HEK293 (cell line): ENCODE measurements around the gene ENO2.

Experiments
- CTCF ChIA-PET: fragments of 350-600 bp; formaldehyde crosslinking; extraction: SDS; loops from one replicate; lab custom pipeline; 2021; ENCODE audit warnings: antibody characterized with exemption; lab: Yijun Ruan, JAX
- POLR2A ChIA-PET: fragments of 300-600 bp; formaldehyde crosslinking; extraction: SDS; loops from one replicate; lab custom pipeline; 2020; ENCODE audit warnings: antibody characterized with exemption, inconsistent platforms; lab: Yijun Ruan, JAX
- H3K27ac ChIP-seq: fragments of 200-500 bp; sonication (Bioruptor generic); 2 replicates; pipeline ENCODE4 v1.5.1; 2014; ENCODE audit warnings: low read depth, low read length, control low read depth, inconsistent platforms; ENCODE audit errors: extremely low read depth
- H3K36me3 ChIP-seq, 2 experiments: fragments of 200-500 bp in 1 of 2; sonication (Bioruptor generic) in 1 of 2; 1 replicate in 1 of 2; 2 replicates in 1 of 2; pipeline ENCODE4 v1.5.1; 2014 to 2017; ENCODE audit warnings: inconsistent platforms in 2 of 2, low read length in 2 of 2; ENCODE audit not compliant: control insufficient read depth in 2 of 2, insufficient read depth in 1 of 2
- H3K4me1 ChIP-seq: fragments of 200-500 bp; sonication (Bioruptor generic); 2 replicates; pipeline ENCODE4 v1.5.1; 2014; ENCODE audit warnings: mild to moderate bottlenecking, low read length, inconsistent platforms; ENCODE audit not compliant: control insufficient read depth, insufficient read depth
- H3K4me3 ChIP-seq: 2 replicates; pipeline ENCODE4 v1.5.1; 2011; ENCODE audit warnings: low read depth, mild to moderate bottlenecking, control low read depth, low read length, moderate library complexity
- H3K9me3 ChIP-seq: fragments of 200-500 bp; sonication (Bioruptor generic); 2 replicates; pipeline ENCODE4 v1.5.1; 2014; ENCODE audit warnings: low read depth, low read length, inconsistent platforms; ENCODE audit not compliant: control insufficient read depth, insufficient read depth
- HOXD13 ChIP-seq: sonication (generic); formaldehyde crosslinking; IDR thresholded peaks from 2 replicates; pipeline ENCODE4 v1.8.0; 2022; ENCODE audit warnings: missing genetic modification reagents, borderline replicate concordance
- IKZF3 ChIP-seq: fragments of 450-650 bp; IDR thresholded peaks from 2 replicates; pipeline ENCODE4 v1.5.0; 2018; ENCODE audit warnings: missing biosample characterization, mild to moderate bottlenecking, missing genetic modification characterization, moderate library complexity
- KLF1 ChIP-seq: fragments of 450-650 bp; formaldehyde crosslinking; IDR thresholded peaks from 2 replicates; pipeline ENCODE4 v1.5.1; 2016; ENCODE audit warnings: missing biosample characterization, missing genetic modification characterization
- KLF7 ChIP-seq: fragments of 450-650 bp; formaldehyde crosslinking; IDR thresholded peaks from 2 replicates; pipeline ENCODE4 v1.5.1; 2016; ENCODE audit warnings: missing biosample characterization, missing genetic modification characterization, borderline replicate concordance
- SCRT2 ChIP-seq: fragments of 450-650 bp; formaldehyde crosslinking; IDR thresholded peaks from 2 replicates; pipeline ENCODE4 v1.5.1; 2016; ENCODE audit warnings: missing biosample characterization, missing genetic modification characterization
- ZNF133 ChIP-seq: fragments of 450-650 bp; formaldehyde crosslinking; IDR thresholded peaks from 2 replicates; pipeline ENCODE4 v1.5.1; 2016; ENCODE audit warnings: missing biosample characterization, missing genetic modification characterization
- ZNF335 ChIP-seq: fragments of 450-650 bp; formaldehyde crosslinking; conservative IDR thresholded peaks from 2 replicates; pipeline ENCODE4 v1.5.1; 2016; ENCODE audit warnings: missing biosample characterization, missing genetic modification characterization
- ZNF398 ChIP-seq: fragments of 450-650 bp; formaldehyde crosslinking; IDR thresholded peaks from 2 replicates; pipeline ENCODE4 v1.5.1; 2017; ENCODE audit warnings: missing biosample characterization, missing genetic modification characterization
- ZNF426 ChIP-seq: fragments of 450-650 bp; formaldehyde crosslinking; IDR thresholded peaks from 2 replicates; pipeline ENCODE4 v1.5.1; 2017; ENCODE audit warnings: missing biosample characterization, missing genetic modification characterization, mild to moderate bottlenecking, inconsistent platforms, moderate library complexity
- ZNF664 ChIP-seq: fragments of 450-650 bp; formaldehyde crosslinking; IDR thresholded peaks from 2 replicates; pipeline ENCODE4 v1.5.1; 2016; ENCODE audit warnings: missing biosample characterization, missing genetic modification characterization
- TF ChIP-seq, protein P1 (sequence below): fragments of 450-650 bp; formaldehyde crosslinking; conservative IDR thresholded peaks from 2 replicates; pipeline ENCODE4 v1.5.1; 2016; ENCODE audit warnings: low read depth, missing biosample characterization, missing genetic modification characterization

Gene ENO2

GRCh38 chr12:6967651-6968100 is 53.3 kb downstream of the ENO2 start (continued):
- TF ChIP-seq, protein P1, sequence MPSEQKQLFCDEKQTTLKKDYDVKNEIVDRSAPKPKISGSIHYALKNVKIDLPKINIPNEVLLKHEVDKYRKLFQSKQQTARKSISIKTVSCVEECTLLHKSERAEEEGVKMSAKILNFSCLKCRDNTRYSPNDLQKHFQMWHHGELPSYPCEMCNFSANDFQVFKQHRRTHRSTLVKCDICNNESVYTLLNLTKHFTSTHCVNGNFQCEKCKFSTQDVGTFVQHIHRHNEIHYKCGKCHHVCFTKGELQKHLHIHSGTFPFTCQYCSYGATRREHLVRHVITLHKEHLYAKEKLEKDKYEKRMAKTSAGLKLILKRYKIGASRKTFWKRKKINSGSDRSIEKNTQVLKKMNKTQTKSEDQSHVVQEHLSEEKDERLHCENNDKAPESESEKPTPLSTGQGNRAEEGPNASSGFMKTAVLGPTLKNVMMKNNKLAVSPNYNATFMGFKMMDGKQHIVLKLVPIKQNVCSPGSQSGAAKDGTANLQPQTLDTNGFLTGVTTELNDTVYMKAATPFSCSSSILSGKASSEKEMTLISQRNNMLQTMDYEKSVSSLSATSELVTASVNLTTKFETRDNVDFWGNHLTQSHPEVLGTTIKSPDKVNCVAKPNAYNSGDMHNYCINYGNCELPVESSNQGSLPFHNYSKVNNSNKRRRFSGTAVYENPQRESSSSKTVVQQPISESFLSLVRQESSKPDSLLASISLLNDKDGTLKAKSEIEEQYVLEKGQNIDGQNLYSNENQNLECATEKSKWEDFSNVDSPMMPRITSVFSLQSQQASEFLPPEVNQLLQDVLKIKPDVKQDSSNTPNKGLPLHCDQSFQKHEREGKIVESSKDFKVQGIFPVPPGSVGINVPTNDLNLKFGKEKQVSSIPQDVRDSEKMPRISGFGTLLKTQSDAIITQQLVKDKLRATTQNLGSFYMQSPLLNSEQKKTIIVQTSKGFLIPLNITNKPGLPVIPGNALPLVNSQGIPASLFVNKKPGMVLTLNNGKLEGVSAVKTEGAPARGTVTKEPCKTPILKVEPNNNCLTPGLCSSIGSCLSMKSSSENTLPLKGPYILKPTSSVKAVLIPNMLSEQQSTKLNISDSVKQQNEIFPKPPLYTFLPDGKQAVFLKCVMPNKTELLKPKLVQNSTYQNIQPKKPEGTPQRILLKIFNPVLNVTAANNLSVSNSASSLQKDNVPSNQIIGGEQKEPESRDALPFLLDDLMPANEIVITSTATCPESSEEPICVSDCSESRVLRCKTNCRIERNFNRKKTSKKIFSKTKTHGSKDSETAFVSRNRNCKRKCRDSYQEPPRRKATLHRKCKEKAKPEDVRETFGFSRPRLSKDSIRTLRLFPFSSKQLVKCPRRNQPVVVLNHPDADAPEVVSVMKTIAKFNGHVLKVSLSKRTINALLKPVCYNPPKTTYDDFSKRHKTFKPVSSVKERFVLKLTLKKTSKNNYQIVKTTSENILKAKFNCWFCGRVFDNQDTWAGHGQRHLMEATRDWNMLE, result no peak
- TF ChIP-seq ZNF335 (tag by site-specific recombination), result no peak

DNA sequence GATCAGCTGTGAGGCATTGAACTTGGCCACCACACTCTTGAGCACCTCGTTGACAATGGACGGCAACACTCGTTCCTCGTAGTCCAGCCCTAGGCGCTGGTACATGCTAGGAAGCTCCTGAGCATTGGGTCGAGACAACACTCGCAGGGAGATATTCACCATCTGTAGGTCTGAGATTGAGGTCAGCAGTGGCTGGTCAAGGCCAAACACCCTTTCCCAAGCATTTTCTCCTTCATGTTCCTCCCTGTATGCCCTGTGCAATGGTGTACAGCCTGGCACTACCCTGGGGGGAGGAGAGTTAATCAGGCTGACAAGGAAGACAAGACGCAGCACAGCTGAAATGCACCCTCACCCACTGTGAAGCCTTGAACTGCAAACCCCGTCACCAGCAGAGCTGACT is 54.0 kb downstream of the ENO2 start:
- Histone ChIP-seq H3K4me3 (no peak overlapping the region), H3K9me3 (no peaks in the 10 kb centered on the region), H3K4me1 (0 out of 2 replicates have a peak, but pooled peaks cover 4% of the 10 kb centered on the region), H3K36me3 (peaks cover 14 to 64% of the 10 kb centered on the region in 2 experiments)
- POLR2A ChIA-PET, result interaction anchor here (1.0 to 2.4 kb wide), 4 partner anchors 23 to 50 kb away, joined by 3 to 32 read pairs (median 4); partner anchors contain the start of genes C12orf57, LPCAT3 and RNU7-1
- TF ChIP-seq IKZF3 (tag by site-specific recombination) (no peak), ZNF133 (tag by site-specific recombination) (no peak)
- TF ChIP-seq, all 188 proteins: peak for 0
- H3K27ac ChIP-seq, result 0 out of 2 replicates have a peak overlapping the region, but pooled peaks have one; percentile 18
- CTCF ChIA-PET, result interaction anchor here (0.6 to 2.7 kb wide), 10 partner anchors 17 to 145 kb away, joined by 3 to 41 read pairs (median 4); partner anchors contain the start of genes C12orf57, C1R, C1RL and RNU7-1

- ChIA-PET CTCF (interaction anchor here (2.7 kb wide), 1 partner anchor 25 kb away, joined by 41 read pairs; the partner anchor contains the start of genes C12orf57 and RNU7-1), POLR2A (no interaction called here)
- peaks cover 14 to 67% of the 10 kb centered on the region in 2 experiments for H3K36me3 ChIP-seq
- TF ChIP-seq ZNF426 (tag by site-specific recombination) (no peak), ZNF664 (tag by site-specific recombination) (no peak), SCRT2 (tag by site-specific recombination) (peak; percentile 67), ZNF398 (tag by site-specific recombination) (0 out of 2 replicates have a peak, but pooled peaks have one; percentile 24), KLF7 (tag by site-specific recombination) (0 out of 2 replicates have a peak, but pooled peaks have one; percentile 5), KLF1 (tag by site-specific recombination) (no peak), HOXD13 (CRISPR knock-in tag) (peak; percentile 57; the same call in 1 of the 2 replicates)
- H3K27ac ChIP-seq, result peak overlapping the region; percentile 70
- peak overlapping the region; percentile 67 for H3K4me3 ChIP-seq
- H3K4me1 ChIP-seq, result 0 out of 2 replicates have a peak, but pooled peaks cover 4% of the 10 kb centered on the region
- H3K9me3 ChIP-seq, result no peaks in the 10 kb centered on the region
Measured at GRCh38 chr12:6970096-6970527, 55.7 kb downstream of the ENO2 start.
